ENCODE measurements around the gene GPC1. TPM values are rescaled to one million over a fixed set of nuclear protein-coding genes. Genes with fewer than 3 reads are reported as not detected.
A peak's percentile ranks its signal among the peaks of the same experiment; 100 is the strongest.
"Not testable (repeated sequence)": the region's sequence is repeated elsewhere in the genome, so short reads cannot be mapped to it uniquely, and the experiment has no call there.

GPC1 gene
- total RNA-seq (ENCODE audit: low replicate concordance): 58.0 and 78.0 TPM in 2 replicates
- long read RNA-seq, partial matches to known transcripts: 0 of 4 reads
- long read RNA-seq, other reads (novel, unspliced or antisense): 4 of 4 reads

GRCh38 chr2:240435457-240435947, at the start of gene GPC1:
Gene GPC1, plus strand, starts transcription at chr2:240435663. Its CDS starts 256 bp downstream, at chr2:240435919.
- DNase-seq (ENCODE audit: extremely low spot score, unreplicated experiment): no peak
- peaks cover 9% of the 10 kb centered on the region for H3K4me1 Mint-ChIP-seq (ENCODE audit: unreplicated experiment)
- TF ChIP-seq CTCF (conservative IDR thresholded peaks at IDR 0.05): no peak
- peak within 1 kb of the TSS; percentile 89 for H3K27ac Mint-ChIP-seq
- H3K36me3 Mint-ChIP-seq: no peaks in the 10 kb centered on the region
- no peaks in the 10 kb centered on the region for H3K9me3 Mint-ChIP-seq
- H3K27me3 Mint-ChIP-seq: peaks cover 6% of the 10 kb centered on the region
- H3K4me3 Mint-ChIP-seq: peak within 1 kb of the TSS; percentile 89

GRCh38 chr2:240386326-240386725, 49.1 kb upstream of the GPC1 start:
- DNase-seq (ENCODE audit: extremely low spot score, unreplicated experiment): no peak
- Mint-ChIP-seq H3K27ac (no peak overlapping the region), H3K4me1 (ENCODE audit: unreplicated experiment) (no peaks in the 10 kb centered on the region), H3K27me3 (peaks cover 6% of the 10 kb centered on the region), H3K36me3 (no peaks in the 10 kb centered on the region), H3K4me3 (no peak overlapping the region), H3K9me3 (no peaks in the 10 kb centered on the region)
- no peak for TF ChIP-seq CTCF (conservative IDR thresholded peaks at IDR 0.05)

GRCh38 chr2:240386743-240387142, 48.7 kb upstream of the GPC1 start:
- H3K4me1 Mint-ChIP-seq (ENCODE audit: unreplicated experiment); H3K9me3 Mint-ChIP-seq; H3K36me3 Mint-ChIP-seq; H3K4me3 Mint-ChIP-seq; H3K27ac Mint-ChIP-seq; H3K27me3 Mint-ChIP-seq; DNase-seq (ENCODE audit: extremely low spot score, unreplicated experiment): not testable (repeated sequence)

- Mint-ChIP-seq H3K27me3 (peaks cover 6% of the 10 kb centered on the region), H3K4me3 (no peak overlapping the region), H3K36me3 (no peaks in the 10 kb centered on the region), H3K27ac (no peak overlapping the region), H3K9me3 (no peaks in the 10 kb centered on the region), H3K4me1 (ENCODE audit: unreplicated experiment) (no peaks in the 10 kb centered on the region)
- DNase-seq (ENCODE audit: extremely low spot score, unreplicated experiment): no peak
- no peak for TF ChIP-seq CTCF (conservative IDR thresholded peaks at IDR 0.05)
Measured at GRCh38 chr2:240387325-240387668, 48.2 kb upstream of the GPC1 start.

GRCh38 chr2:240387669-240388358, 47.6 kb upstream of the GPC1 start:
- no peak for DNase-seq (ENCODE audit: extremely low spot score, unreplicated experiment)
- H3K36me3 Mint-ChIP-seq: no peaks in the 10 kb centered on the region
- no peak overlapping the region for H3K4me3 Mint-ChIP-seq
- H3K4me1 Mint-ChIP-seq (ENCODE audit: unreplicated experiment): peaks cover 4% of the 10 kb centered on the region
- peaks cover under 1% of the 10 kb centered on the region for H3K27me3 Mint-ChIP-seq
- TF ChIP-seq CTCF (conservative IDR thresholded peaks at IDR 0.05): no peak
- no peak overlapping the region for H3K27ac Mint-ChIP-seq
- no peaks in the 10 kb centered on the region for H3K9me3 Mint-ChIP-seq

- no peak for TF ChIP-seq CTCF (conservative IDR thresholded peaks at IDR 0.05)
- Mint-ChIP-seq H3K27ac (no peak overlapping the region), H3K4me3 (no peak overlapping the region), H3K9me3 (no peaks in the 10 kb centered on the region), H3K36me3 (no peaks in the 10 kb centered on the region), H3K27me3 (no peaks in the 10 kb centered on the region), H3K4me1 (ENCODE audit: unreplicated experiment) (peaks cover 5% of the 10 kb centered on the region)
- DNase-seq (ENCODE audit: extremely low spot score, unreplicated experiment): no peak
Measured at GRCh38 chr2:240388471-240389301, 46.8 kb upstream of the GPC1 start.
